IMR-90 (cell line): ENCODE data around the gene TSG101.

Experiments used
- BHLHE40 ChIP-seq: fragments of 150-350 bp; IDR thresholded peaks from 2 replicates; pipeline ENCODE4 v1.6.1; 2016; ENCODE audit warnings: mild to moderate bottlenecking, low read depth, low read length
- CEBPB ChIP-seq: IDR thresholded peaks from 2 replicates; pipeline ENCODE4 v1.6.1; 2012; ENCODE audit warnings: low read depth, low read length, improper control_type of control experiment
- CTCF ChIP-seq: conservative IDR thresholded peaks from 2 replicates; pipeline ENCODE4 v1.5.1; 2012; ENCODE audit warnings: mild to moderate bottlenecking, low read depth, low read length, improper control_type of control experiment
- MXI1 ChIP-seq: IDR thresholded peaks from 2 replicates; pipeline ENCODE4 v1.6.1; 2012; ENCODE audit warnings: low read depth, mild to moderate bottlenecking, low read length, moderate library complexity, borderline replicate concordance
- POLR2A ChIP-seq: IDR thresholded peaks from 2 replicates; pipeline ENCODE4 v1.6.1; 2012; ENCODE audit warnings: mild to moderate bottlenecking, low read depth, low read length
- RAD21 ChIP-seq: IDR thresholded peaks from 2 replicates; pipeline ENCODE4 v1.6.1; 2012; ENCODE audit warnings: low read length, improper control_type of control experiment
- RCOR1 ChIP-seq: IDR thresholded peaks from 2 replicates; pipeline ENCODE4 v1.6.1; 2012; ENCODE audit warnings: mild to moderate bottlenecking, low read length, improper control_type of control experiment; ENCODE audit not compliant: insufficient replicate concordance
- RFX5 ChIP-seq: IDR thresholded peaks from 2 replicates; pipeline ENCODE4 v1.8.0; 2012; ENCODE audit warnings: low read depth, mild to moderate bottlenecking, low read length, moderate library complexity
- TF ChIP-seq, protein P1 (sequence below): fragments of 150-350 bp; IDR thresholded peaks from 2 replicates; pipeline ENCODE4 v1.6.1; 2017; ENCODE audit warnings: mild to moderate bottlenecking, antibody characterized with exemption, low read length, low read depth

- TF ChIP-seq POLR2A (no peak), RCOR1 (no peak), CTCF (no peak), MXI1 (no peak), BHLHE40 (no peak), RFX5 (no peak), CEBPB (0 out of 2 replicates have a peak, but pooled peaks have one; percentile 51), RAD21 (no peak)
- TF ChIP-seq, protein P1, sequence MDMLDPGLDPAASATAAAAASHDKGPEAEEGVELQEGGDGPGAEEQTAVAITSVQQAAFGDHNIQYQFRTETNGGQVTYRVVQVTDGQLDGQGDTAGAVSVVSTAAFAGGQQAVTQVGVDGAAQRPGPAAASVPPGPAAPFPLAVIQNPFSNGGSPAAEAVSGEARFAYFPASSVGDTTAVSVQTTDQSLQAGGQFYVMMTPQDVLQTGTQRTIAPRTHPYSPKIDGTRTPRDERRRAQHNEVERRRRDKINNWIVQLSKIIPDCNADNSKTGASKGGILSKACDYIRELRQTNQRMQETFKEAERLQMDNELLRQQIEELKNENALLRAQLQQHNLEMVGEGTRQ, result no peak
Measured at GRCh38 chr11:18567081-18567480, 40.3 kb upstream of the TSG101 start.
